NCI-H1417 (cell line): Measurements from ENCODE around the gene TOMM20L.

Source experiments
- DNase-seq, 3 experiments: peaks; one replicate each; lab custom pipeline; 2025; lab: John Stamatoyannopoulos, UW

TOMM20L gene

DNA sequence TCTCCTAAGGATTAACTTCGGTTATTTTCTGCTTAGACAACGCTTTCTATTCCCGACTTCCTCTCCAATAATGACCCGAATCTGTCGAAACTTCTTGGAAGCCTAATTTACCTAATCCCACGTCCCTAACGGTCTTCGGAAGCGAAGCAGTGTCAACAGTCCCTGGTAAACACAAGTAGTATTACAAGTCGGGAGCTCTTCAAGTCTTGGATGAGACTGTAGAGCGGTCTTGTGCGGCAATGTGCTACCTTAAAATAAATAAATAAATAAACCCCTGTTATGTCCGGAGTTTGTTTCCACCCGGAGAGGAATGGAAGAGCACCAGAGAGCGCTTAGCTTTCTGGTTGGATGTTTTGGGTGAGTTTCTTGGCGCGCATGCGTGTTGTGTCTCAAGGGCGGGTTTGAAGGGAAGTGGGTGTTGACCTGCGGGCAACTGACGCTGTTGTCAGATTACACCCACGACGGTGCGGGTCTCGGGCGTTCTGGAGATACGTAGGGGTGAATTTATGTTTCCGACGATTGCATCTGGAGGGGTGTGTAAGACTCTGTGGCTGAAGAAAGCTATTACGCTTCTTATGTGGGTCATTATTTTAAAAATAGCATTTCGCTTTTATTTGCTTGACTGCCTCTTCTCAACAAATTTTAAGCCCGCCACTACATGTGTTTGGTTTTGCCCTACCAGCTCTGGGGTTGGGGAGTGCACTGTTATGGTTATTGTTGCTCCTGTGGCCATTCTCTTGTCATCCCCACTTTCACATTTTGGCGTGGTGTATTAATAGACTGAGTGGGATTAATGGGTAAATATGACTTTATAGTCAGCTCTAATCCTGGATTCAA, 31.8 kb downstream of the TOMM20L start, which contains the start of the genes KIAA0586 and TIMM9:
Gene KIAA0586 (plus strand): TSS at position 439 of the 837 bp plus-strand sequence. CDS start 546 bp downstream, outside the sequence.
Gene TIMM9 (minus strand): TSS at position 251 of the 837 bp plus-strand sequence. CDS start 15,586 bp downstream, outside the sequence.
- peak; percentile 98 to 100 (median 99) for DNase-seq

DNA sequence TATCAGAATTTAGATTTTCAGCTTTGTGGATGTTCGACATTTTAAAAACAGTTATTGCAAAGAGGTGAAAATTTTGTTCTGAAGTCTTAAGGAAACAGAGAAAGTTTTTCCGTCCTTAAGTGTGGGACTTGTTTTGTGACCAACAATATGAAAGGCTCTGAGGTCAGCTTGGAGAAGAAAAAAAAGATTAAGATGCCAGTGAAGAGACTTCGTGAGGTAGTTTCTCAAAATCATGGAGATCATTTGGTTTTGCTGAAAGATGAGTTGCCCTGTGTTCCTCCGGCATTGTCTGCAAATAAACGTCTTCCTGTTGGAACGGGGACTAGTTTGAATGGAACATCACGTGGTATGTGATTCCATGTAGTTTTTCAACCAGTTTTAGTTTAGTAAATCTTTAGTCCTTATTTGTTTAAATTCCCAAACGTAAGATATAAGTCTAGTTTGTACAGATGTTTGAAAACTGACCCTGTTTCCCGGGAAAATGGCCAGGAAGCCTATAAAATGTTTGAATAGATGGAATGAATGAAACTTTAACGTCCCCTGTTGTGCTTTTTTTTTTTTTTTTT, 32.5 kb downstream of the TOMM20L start:
- DNase-seq, result peak; percentile 59 to 78 (median 64)

DNA sequence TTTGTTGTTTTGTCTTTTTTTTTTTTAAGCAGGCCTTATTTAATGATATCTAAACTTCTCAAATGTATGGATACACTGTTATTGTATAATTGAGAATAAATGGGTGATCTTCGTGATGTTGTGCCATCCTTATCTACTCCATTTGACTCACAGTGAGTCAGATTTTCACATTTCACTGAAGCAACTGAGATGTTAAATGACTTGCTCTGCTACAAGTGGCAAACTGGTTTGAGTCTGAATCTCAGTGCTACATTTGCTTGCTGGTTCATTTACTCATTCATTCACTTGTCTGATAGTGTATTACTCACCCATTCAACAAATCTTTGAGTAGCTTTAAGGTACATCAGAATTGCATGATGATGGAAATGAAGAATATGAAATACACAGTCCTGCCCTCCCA, 34.4 kb downstream of the TOMM20L start:
- DNase-seq, result no peak

DNA sequence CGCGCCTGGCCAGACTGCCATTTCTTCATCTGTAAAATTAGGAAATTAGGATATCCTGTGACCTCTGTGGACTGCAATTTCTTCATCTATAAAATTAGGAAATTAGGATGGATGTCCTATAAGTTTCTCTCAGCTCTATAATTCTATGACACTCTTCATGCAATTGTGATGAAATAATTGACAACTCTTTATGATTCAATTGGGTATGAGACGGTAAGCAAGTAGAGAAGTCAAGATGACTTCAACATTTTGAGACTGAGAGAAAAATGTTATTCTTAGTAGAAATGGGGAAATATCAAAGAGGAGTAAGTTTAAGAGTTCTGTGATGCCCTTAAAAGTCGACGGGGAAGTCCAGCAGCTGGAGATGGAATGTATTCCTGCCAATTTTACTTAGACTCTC, 43.7 kb downstream of the TOMM20L start:
- DNase-seq, result no peak

DNA sequence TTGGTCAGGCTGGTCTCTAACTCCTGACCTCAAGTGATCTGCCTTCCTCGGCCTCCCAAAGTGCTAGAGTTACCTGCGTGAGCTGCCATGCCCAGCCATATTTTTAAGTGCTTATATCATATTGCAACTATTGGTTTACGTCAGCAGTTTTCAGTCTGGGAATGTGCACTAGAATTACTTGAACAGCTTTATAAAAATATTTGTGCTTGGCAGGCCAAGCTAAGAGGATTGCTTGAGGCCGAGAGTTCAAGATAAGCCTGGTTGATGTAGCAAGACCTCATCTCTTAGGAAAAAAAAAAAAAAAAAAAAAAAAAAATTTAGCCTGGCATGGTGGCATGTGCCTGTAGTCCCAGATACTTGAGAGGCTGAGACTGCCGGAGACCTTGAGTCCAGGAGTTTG, 48.9 kb downstream of the TOMM20L start:
- DNase-seq, result no peak

DNA sequence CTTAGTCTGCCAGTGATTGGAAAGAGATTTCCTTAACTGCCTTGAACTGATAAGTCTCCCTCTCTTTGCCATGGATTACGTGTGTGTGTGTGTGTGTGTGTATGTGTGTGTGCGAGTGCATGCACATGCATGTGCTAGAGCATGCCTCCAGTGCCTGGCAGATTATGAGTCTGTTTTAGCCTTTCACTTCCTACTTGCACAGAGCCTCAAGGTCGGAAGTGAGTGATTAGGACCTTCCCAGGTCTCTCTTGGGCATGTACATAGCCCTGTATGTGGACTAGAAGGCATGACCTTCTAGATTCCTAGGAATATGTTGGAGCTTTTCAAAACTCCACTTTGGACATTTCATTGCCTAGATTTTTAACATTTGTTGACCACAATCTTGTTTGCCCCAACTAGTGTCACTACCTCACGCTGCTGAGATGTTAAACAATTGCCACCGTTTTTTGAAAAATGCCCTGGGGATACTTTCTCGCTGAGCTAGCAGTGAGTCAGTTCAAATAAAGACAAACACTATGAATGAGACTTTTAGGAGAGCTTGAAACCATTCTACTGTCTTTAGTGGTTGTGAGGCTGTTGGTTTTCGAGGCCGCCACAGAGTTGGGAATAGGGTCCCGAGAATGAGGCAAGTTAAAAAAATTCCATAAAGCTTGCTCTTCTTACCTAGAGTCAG, 60.0 kb downstream of the TOMM20L start:
- DNase-seq, result peak in 1 of 3 experiments; percentile 8
